GM18526 (cell line): ENCODE results near the gene DDI2.

ENCODE experiments used
- POLR2A ChIP-seq: IDR thresholded peaks from 3 replicates; pipeline ENCODE4 v1.6.1; 2011; ENCODE audit not compliant: insufficient read length; ENCODE audit errors: extremely low read depth

The DDI2 gene

GRCh38 chr1:15617173-15618076 is at the start of gene DDI2:
DDI2 (plus strand) TSS chr1:15617458; CDS start chr1:15617671, 213 bp downstream.
- TF ChIP-seq POLR2A: peak; percentile 91

- no peak for TF ChIP-seq POLR2A
These were observed 48.7 kb upstream of the DDI2 start for GRCh38 chr1:15568387-15569073.

DNA sequence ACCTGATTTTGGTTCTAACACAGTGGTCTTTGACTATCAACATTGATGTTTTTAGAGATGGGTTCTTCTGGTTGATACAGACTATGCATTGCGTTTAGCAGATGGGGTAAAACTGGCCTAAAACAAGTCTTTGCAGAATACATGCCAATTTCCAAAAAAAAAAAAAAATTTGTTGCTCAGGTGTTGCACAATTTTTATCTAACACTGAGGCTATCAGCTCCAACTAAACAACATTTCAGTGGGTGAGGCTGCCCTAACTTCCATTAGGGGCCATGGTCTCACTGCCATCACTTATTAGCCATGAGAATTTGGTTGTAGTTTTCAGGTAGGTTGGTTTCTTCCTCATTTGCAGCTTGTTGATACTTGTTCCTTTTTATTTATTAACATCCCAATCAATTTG is 46.4 kb upstream of the DDI2 start:
- TF ChIP-seq POLR2A: no peak

- TF ChIP-seq POLR2A: no peak
These were observed 46.0 kb upstream of the DDI2 start for GRCh38 chr1:15571266-15571665.

DNA sequence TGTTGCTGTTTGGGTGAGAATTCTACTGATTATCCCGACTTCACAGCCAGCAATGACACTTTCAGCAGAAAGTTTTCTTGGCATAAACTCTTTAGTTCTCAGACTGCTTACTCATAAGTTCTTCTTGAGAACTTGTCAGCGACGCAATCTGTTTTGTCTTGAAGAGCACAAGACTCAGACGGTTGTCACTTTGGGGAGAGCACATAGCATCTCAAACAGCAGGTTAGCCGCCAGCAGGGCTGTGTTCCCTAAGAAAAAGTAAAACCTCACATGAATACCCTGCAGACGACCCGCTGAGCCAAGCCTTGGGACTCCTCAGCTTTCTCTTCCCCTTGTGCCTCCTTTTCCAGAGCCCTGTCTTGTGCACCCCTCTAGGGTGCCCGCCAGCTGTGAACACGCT is 43.8 kb upstream of the DDI2 start:
- TF ChIP-seq POLR2A: no peak

GRCh38 chr1:15574741-15575140 is 42.5 kb upstream of the DDI2 start:
- no peak for TF ChIP-seq POLR2A

- TF ChIP-seq POLR2A: no peak
These were observed 41.6 kb upstream of the DDI2 start for GRCh38 chr1:15575549-15576150.

GRCh38 chr1:15577691-15578090 is 39.6 kb upstream of the DDI2 start:
- no peak for TF ChIP-seq POLR2A

DNA sequence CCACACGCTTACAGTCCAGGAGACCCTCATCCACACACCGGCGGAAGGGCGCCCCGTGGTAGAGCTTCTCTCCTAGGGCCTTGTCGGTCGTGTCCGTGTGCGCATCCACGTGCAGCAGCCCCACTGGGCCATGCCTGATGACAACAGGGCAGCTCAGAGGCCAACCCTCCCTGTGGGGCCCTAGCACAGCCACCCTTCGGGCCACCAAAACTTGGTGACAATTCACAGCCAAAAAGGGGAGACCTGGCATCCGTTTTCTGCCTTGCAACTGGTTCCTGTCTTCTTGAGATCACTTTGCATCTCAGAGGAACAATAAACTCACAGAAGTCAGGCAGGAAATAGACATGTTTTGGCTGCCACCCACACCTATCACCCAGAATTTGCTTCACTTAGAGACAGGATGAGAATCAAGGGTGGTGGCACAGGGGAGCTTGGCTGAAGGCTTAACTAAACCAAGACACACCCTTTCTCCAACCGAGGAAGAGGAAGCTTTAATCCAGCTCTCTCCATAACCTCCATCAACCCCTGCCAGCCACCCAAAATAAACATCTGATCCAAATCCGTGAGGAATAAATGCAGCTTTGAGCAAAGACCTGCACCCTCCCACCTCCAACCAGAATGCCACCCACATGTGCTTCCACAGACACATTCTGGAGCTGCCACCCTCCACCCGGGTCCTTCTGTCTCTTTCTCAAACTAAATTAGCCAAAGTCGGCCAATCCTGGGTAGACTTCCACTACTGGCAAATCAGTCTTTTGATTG is 38.2 kb upstream of the DDI2 start:
- no peak for TF ChIP-seq POLR2A

GRCh38 chr1:15579683-15580047 is 37.6 kb upstream of the DDI2 start:
- TF ChIP-seq POLR2A: no peak

- TF ChIP-seq POLR2A: no peak
These were observed 34.1 kb upstream of the DDI2 start for GRCh38 chr1:15583016-15583706.

- TF ChIP-seq POLR2A: peak; percentile 14
These were observed 32.5 kb upstream of the DDI2 start, which contains the start of gene AGMAT for GRCh38 chr1:15584489-15585363. AGMAT (minus strand) TSS chr1:15585051; CDS start chr1:15584967, 84 bp downstream.

- no peak for TF ChIP-seq POLR2A
These were observed 25.0 kb upstream of the DDI2 start for GRCh38 chr1:15592285-15592684.

DNA sequence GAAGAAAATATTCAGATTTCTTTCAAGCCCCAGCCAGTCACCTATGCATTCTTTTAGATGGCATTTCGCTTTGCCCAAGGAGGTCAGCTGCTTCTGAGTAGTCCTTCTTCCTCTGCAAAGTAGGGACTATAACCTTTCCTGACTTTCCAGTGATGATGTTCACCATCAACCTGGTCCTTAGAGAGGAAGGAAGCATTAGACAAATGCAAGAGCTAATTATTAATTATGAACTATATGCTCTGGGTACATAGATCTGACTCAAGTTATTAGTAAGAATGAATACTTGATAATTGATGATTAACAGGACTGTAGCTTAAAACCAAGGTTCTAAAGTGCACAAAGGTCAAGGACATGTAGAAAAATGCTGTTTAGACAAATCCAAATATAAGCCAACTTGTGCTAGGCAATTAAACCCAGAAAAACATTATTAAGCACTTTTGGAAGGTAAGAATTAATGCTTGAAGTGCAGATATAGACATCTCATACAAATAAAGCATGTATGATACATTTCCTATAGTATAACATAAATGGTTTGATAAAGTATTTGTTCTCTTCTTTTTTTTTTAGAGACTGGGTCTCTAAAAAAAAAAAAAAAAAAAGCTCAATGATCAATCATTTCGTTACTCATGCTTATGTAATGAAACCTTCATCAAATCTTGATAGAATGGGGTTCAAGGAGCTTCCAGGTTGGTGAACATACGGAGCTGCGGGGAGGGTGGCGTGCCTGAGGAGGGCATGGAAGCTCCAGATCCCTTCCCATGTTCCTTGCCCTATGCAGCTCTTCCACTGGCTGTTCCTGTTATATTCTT is 21.2 kb upstream of the DDI2 start:
- no peak for TF ChIP-seq POLR2A
